Measurements from ENCODE around the gene IER5. TPM values are rescaled to one million over a fixed set of nuclear protein-coding genes. Genes with fewer than 3 reads are reported as not detected.

IER5 gene
- total and polyA plus RNA-seq, 9 of the 15 experiments (the other 6 are each of a cell fraction or from before 2014, with no cell fraction given) = 2.4 to 32.1 (median 12.0) TPM

GRCh38 chr1:181127898-181128453 is 39.5 kb downstream of the IER5 start:
- no peaks in the 10 kb centered on the region for H3K36me3 ChIP-seq (ENCODE audit: control insufficient read depth, insufficient read depth, low read length)
- H3K4me1 ChIP-seq (replicated peaks in 1 of 2; ENCODE audit: control insufficient read depth in 2 of 2, insufficient read depth in 2 of 2, low read length in 2 of 2) = peaks cover 53 to 56% of the 10 kb centered on the region in 2 experiments
- CTCF ChIA-PET (ENCODE audit: low intra/inter-chr PET ratio) = no interaction called here
- in situ Hi-C loops (cut with MboI) = no loop called here
- H3K9ac ChIP-seq (ENCODE audit: insufficient read depth in 1 of 2, low read depth in 2 of 2, low read length in 2 of 2) = peak overlapping the region in 1 of 2 experiments; percentile 54; a peak in 1 of 4 replicates
- no peak overlapping the region; the same call in 2 of the 3 replicates for H3K27ac ChIP-seq (ENCODE audit: extremely low read depth, low read depth, low read length)
- peak overlapping the region; percentile 60; the same call in 1 of the 2 replicates for H2AFZ ChIP-seq (ENCODE audit: low read depth, low read length)
- ATAC-seq = no peak
- WGBS (ENCODE audit: insufficient coverage, low coverage, missing lambda C conversion rate) = 59% methylated on average over 5 of the region's 5 CpGs
- H3K27me3 ChIP-seq (ENCODE audit: control insufficient read depth in 2 of 2, insufficient read depth in 2 of 2, low read length in 2 of 2) = no peaks in the 10 kb centered on the region
- H3K9me1 ChIP-seq (ENCODE audit: control insufficient read depth, insufficient read depth, low read length) = no peaks in the 10 kb centered on the region
- H3K4me2 ChIP-seq (ENCODE audit: insufficient read depth, low read length) = no peak overlapping the region; the same call in 1 of the 2 replicates
- H4K20me1 ChIP-seq (replicated peaks; ENCODE audit: control insufficient read depth, insufficient read depth, low read length) = peaks cover 8% of the 10 kb centered on the region
- no peak for DNase-seq (ENCODE audit: extremely low read depth in 1 of 4, low spot score in 3 of 4)
- no peak for FAIRE-seq
- intact Hi-C loops (cut with micrococcal nuclease) = loop anchor here (2.0 kb wide), 1 partner anchor 23 kb away; no protein-coding TSS in a partner anchor
- POLR2A ChIA-PET = interaction anchor here (0.5 to 4.7 kb wide), 11 partner anchors 8 to 1596 kb away, joined by 3 to 52 read pairs (median 5); no protein-coding TSS in a partner anchor
- no peaks in the 10 kb centered on the region for H3K79me2 ChIP-seq (ENCODE audit: control insufficient read depth, insufficient read depth, low read length)
- no peaks in the 10 kb centered on the region for H3K9me3 ChIP-seq (replicated peaks; ENCODE audit: control insufficient read depth, insufficient read depth, low read depth, low read length)
- BruUV-seq (replicated peaks) = no TSS peak
- no peak overlapping the region for H3K4me3 ChIP-seq
- TF ChIP-seq ZNF316 (IDR thresholded peaks at IDR 0.05) (peak; percentile 79), ZNF436 (CRISPR knock-in tag; IDR thresholded peaks at IDR 0.05) (no peak), ZNF830 (CRISPR knock-in tag; IDR thresholded peaks at IDR 0.05) (no peak), NR0B1 (IDR thresholded peaks at IDR 0.05; ENCODE audit: partially characterized antibody) (no peak), NELFE (IDR thresholded peaks at IDR 0.05; ENCODE audit: insufficient read depth, insufficient read length) (no peak), NRF1 (conservative IDR thresholded peaks at IDR 0.05 in 1 of 2, IDR thresholded peaks at IDR 0.05 in 1 of 2) (no peak), KLF1 (tag; IDR thresholded peaks at IDR 0.05) (no peak), SP1 (CRISPR knock-in tag; IDR thresholded peaks at IDR 0.05) (no peak), KLF16 (IDR thresholded peaks at IDR 0.05) (no peak), JUN (IDR thresholded peaks at IDR 0.05; ENCODE audit: borderline replicate concordance, low read depth, low read length) (no peak), JUN (CRISPR knock-in tag; IDR thresholded peaks at IDR 0.05; ENCODE audit: borderline replicate concordance) (peak; percentile 77; the same call in 1 of the 2 replicates), ZNF695 (CRISPR knock-in tag; IDR thresholded peaks at IDR 0.05) (no peak), MYNN (IDR thresholded peaks at IDR 0.05) (no peak), MYNN (CRISPR knock-in tag; IDR thresholded peaks at IDR 0.05) (no peak), SRSF7 (optimal IDR thresholded peaks at IDR 0.05; ENCODE audit: low read depth, low read length) (no peak), PHTF2 (CRISPR knock-in tag; IDR thresholded peaks at IDR 0.05) (no peak), HDAC2 (IDR thresholded peaks at IDR 0.05) (peak; percentile 67), ZNF740 (CRISPR knock-in tag; IDR thresholded peaks at IDR 0.05) (peak; percentile 54; the same call in 1 of the 2 replicates), ZNF740 (tag; IDR thresholded peaks at IDR 0.05) (no peak), NR1H2 (CRISPR knock-in tag; IDR thresholded peaks at IDR 0.05) (no peak), STAT6 (CRISPR knock-in tag; IDR thresholded peaks at IDR 0.05) (no peak)
